VCaP (cell line): Measurements from ENCODE around the gene THEMIS.

Source experiments
- H3K27ac ChIP-seq: fragments of 450-650 bp; 2 replicates; pipeline ENCODE4 v1.5.1; 2017
- TF ChIP-seq, protein P1 (sequence below): fragments of 450-650 bp; conservative IDR thresholded peaks from 2 replicates; pipeline ENCODE4 v1.5.1; 2017; ENCODE audit warnings: mild to moderate bottlenecking, moderate library complexity

THEMIS gene

DNA sequence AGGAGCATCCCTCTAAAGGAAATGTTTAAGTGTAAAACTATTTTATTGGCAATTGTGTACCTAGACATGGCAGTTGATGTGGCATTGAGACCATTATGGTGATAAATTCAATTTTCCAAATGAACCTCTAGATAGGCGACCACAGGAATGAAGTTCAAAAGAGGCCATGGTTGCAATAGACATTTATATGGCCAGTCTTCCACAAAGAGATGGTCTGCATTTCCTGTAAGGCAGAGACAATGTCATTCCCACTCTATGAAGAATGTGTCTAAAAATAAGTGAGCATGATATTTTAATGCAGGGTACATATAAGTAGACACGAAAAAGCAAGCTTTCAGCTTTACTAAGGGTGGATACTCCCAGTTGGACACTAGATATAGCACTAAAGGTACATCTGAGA is 40.9 kb downstream of the THEMIS start:
- no peak overlapping the region for H3K27ac ChIP-seq
- TF ChIP-seq, protein P1, sequence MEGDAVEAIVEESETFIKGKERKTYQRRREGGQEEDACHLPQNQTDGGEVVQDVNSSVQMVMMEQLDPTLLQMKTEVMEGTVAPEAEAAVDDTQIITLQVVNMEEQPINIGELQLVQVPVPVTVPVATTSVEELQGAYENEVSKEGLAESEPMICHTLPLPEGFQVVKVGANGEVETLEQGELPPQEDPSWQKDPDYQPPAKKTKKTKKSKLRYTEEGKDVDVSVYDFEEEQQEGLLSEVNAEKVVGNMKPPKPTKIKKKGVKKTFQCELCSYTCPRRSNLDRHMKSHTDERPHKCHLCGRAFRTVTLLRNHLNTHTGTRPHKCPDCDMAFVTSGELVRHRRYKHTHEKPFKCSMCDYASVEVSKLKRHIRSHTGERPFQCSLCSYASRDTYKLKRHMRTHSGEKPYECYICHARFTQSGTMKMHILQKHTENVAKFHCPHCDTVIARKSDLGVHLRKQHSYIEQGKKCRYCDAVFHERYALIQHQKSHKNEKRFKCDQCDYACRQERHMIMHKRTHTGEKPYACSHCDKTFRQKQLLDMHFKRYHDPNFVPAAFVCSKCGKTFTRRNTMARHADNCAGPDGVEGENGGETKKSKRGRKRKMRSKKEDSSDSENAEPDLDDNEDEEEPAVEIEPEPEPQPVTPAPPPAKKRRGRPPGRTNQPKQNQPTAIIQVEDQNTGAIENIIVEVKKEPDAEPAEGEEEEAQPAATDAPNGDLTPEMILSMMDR, result no peak

DNA sequence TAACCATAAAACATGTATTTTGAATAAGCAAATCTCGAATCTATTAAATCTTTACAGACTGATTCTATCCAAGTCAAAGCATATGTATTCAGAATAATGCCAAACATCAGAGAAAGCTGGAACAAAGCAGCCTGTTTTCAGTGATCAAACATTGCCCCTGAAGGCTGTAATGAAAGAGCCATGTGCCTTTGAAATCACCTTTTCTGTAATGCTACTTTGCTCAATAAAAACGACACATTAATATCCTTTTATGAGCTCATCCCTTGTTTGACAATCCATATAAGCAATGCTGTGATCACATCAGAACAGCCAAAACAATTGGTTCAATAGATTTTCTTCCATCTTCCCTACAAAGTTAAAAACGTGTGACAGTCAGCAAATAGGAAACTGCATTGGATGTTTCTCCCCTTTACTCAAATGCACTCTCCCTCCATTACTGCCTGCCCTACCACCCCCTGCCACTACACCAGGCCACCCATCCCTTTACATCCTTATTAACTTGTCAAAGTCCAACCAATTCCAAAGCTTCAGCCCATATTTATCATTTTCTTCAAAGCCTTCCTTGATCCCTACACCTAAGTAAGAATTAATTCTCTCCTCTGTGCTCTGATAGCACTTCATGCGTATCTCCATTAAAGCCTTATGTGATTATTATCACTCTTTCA is 42.0 kb downstream of the THEMIS start:
- H3K27ac ChIP-seq, result no peak overlapping the region
- TF ChIP-seq, protein P1, result no peak

DNA sequence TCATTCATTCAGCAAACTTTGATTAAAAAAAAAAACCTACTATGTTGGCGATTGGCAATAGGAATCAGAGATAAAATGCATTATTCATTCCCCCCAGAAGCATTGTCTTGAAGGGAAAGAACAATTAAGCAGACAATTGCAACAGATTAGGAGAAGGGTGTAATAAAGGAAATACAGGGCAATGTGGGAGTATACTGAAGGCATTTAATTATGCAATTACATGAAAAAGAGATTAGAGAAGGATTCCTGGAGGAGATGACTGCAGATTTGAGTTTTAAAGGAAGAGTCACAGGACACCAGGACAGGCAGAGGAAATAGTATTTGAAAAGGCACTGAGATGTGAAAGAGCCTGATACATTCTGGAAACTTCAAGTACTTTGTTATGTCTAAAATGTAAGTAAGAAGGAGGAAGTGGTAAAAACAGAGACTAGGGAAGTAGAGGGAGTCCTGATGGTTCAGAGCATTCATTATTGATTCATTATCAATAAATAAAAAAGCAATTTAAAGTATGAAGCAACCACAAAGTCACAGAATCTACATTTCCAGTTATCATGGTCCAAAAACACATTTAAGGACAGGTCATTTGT is 43.7 kb downstream of the THEMIS start:
- TF ChIP-seq, protein P1, result no peak
- H3K27ac ChIP-seq, result no peak overlapping the region

DNA sequence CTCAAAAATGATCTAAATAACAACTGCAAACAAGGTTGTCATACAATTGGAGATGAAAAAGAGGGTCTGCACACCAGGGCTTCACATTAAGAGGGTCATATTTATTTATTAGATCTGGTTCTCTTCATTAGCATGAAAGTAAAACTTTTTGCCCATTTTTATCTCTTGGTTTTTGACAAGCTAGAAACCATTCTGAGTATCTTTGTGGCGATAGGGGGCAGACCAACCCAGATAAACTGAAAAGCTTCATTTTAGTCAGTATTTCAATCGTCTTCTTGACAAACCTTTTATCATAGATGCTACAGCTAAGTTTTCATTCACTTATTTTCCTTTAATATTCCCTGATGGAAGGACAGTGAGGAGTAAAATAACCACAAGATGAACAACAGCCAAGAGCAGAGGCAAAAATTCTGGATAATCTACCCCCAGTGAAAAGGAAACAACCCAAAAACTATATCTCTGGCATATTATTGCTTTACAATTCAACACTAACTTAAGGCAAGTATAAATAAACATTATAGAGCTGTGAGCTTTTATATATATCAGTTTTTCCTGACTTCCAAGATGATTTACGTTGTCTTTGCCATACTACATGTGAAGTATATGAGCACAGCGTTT is 45.2 kb downstream of the THEMIS start:
- H3K27ac ChIP-seq, result no peak overlapping the region
- TF ChIP-seq, protein P1, result peak; percentile 70

DNA sequence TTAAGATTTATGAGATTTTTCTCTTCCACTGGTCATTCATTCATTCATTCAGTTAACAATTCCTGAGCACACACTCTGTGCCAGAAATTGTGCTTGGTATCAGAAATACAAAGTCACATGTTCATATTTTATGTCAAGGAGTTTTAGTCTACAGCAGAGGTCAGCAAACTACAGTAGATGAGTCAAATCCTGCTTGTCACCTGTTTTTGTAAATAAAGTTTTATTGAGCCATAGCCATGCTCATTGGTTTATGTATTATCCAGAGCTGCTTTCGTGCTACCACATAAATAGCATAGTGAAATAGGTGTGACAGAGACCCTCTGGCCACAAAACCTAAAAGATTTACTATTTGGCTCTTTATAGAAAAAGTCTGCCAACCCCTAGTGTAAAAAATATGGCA is 46.8 kb downstream of the THEMIS start:
- TF ChIP-seq, protein P1, result no peak

DNA sequence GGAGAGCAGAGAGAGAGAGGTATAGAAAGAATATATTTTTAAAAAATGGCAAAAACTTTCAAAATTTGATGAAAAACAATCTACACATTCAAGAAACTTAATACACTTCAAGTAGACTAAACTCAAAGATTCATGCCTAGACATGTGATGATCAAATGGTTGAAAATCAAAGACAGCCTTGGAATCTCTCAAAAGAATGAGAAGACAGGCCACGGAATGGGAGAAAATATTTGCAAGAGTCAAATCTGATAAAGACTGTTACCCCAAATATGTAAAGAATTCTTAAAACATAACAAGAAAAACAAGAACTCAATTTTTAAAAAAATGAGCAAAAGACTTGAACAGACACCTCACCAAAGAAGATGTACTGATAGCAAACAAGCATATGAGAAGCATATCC is 49.7 kb downstream of the THEMIS start:
- H3K27ac ChIP-seq, result no peak overlapping the region
- TF ChIP-seq, protein P1, result no peak

More for the DNA sequence above, 46.8 kb downstream of the THEMIS start:
- H3K27ac ChIP-seq, result no peak overlapping the region

DNA sequence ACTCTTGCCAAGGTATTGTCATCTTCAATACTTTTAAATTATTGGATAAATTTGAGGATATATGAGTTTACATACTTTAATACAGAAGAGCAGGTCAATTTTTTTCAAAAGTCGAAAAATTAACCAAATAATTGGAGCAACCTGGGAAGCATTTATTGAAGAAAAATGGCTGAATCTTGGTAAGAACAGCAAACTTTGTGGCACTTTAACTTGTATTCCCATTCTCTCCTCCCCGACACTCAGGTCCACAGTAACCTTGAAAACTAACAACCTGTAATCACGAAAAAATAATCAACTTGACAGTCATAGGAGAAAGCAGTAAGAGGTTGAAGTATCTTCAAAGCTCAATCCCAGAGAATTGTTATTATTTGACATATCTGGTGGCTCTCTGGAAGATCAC is 55.6 kb downstream of the THEMIS start:
- TF ChIP-seq, protein P1, result no peak
- H3K27ac ChIP-seq, result no peak overlapping the region
